Fibroblast of peridontal ligament (primary cell): ENCODE results near the gene CEACAM6.

ENCODE experiments used
- DNase-seq: peaks from one replicate; pipeline ENCODE4 v3.0.0-alpha.2; 2010; ENCODE audit errors: extremely low read depth

CEACAM6 gene

DNA sequence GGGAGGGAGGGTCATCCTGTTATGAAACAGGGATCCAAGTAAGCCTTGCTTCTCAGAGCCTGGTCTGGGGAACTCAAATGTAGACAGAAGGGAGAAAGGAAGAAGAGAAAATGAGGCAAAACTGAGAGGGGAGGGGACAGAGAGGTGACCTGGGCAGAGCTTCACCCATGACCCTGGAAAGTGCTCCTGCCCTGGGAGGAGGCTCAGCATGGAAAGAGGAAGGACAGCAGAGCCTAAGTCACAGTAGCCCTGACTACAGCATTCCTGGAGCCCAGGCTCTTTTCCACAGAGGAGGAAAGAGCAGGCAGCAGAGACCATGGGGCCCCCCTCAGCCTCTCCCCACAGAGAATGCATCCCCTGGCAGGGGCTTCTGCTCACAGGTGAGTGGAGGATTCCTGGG is 41.0 kb downstream of the CEACAM6 start, which contains the start of gene CEACAM3:
Gene CEACAM3 (plus strand): TSS at position 226 of the 400 bp plus-strand sequence. CDS start 91 bp downstream, at position 317.
- no peak for DNase-seq

- no peak for DNase-seq
Measured at GRCh38 chr19:41796901-41797300, 41.6 kb downstream of the CEACAM6 start.

DNA sequence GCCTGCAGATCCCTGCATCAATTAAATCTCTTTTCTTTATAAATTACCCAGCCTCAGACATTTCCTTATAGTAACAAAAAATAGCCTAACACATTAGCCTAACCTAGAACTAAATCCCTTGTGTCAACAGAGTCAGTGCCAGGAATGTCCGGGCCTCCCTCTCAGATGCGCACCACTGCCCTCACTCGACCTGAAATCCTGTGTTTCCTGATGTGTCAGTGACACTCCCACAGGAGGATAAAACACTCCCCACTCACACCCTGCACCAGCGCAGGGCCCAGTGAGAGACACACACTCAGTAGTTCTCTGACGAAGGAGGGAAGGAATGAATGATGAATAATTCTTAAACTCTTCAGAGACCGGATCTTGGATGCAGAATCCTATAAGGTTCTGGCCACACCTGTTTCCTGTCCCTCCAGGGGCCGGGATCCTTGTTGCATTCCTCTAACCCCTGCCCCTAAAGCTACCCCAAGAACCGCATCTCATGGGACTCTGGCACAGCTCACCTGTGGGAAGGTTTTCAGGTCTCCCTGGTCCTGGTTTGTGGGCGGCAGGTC is 44.2 kb downstream of the CEACAM6 start:
- DNase-seq = no peak

DNA sequence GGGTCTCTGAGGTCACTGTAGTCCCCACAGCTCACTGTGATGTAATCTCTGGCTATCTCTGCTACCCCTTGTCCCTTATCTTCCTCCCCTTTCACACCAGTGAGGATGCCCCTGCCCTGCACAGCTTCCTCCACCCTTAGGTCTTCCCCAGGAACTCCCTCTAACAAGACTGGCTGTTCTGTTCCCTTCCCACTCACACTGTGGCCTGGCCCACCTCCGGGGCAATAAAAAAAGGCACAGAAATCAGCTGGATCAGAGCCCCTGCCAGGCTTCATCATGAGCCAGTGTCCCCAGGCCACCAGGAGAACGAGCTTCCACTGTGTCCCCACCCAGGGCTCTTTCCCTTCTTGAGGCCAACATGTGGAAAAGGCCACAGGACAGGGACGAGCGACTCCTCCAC is 45.7 kb downstream of the CEACAM6 start:
- DNase-seq = no peak

DNA sequence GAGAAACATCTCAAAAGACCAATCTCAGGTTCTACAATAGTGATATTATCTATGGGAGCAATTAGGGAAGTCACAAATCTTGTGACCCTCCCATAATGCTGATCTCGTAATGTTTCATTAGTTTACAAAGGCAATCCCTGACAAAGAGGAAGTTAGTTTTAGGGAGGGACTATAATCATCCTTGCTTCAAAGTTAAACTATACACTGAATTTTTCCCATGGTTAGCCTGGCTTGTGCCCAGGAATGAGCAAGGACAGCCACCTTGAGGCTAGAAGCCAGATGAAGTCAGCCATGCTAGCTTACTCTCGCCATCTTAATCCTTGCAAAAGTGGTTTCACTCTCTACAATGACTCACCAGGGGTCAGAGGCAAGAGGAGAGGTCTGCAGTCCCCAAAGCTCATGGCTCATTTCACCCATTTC is 46.5 kb downstream of the CEACAM6 start:
- peak; percentile 3 for DNase-seq

DNA sequence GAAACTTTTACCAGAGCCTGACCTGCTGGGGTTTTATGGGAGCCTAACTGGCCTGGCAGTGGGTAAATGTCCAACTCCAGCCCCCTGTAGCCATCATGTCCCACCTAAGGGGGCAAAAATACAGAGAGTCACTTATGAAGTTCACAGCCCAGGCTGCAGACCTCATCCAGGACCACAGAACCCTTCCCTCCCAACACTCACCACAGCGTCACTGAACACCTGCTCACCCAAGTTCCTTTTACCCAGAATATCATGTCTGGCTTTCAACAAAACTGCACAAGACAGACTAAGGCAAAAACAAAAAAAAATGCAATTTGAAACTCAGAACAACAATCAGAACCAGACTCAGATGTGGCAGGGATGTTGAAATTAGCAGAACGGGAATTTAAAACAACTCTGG is 47.4 kb downstream of the CEACAM6 start:
- no peak for DNase-seq

GRCh38 chr19:41804336-41804735 is 49.0 kb downstream of the CEACAM6 start:
- no peak for DNase-seq

DNA sequence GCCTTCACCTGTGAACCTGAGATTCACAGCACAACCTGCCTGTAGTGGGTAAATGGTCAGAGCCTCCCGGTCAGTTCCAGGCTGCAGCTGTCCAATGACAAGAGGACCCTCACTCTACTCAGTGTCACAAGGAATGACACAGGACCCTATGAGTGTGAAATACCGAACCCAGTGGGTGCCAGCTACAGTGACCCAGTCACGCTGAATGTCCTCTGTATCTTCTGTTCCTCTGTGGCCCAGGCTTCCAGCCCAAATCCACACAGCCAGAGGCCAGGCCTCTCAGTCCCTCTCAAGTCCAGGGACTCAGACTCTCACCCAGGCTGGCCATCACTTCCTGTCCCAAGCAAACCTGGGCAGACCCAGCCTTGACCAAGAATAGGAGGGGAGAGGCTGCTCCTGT is 51.8 kb downstream of the CEACAM6 start:
- DNase-seq = no peak

DNA sequence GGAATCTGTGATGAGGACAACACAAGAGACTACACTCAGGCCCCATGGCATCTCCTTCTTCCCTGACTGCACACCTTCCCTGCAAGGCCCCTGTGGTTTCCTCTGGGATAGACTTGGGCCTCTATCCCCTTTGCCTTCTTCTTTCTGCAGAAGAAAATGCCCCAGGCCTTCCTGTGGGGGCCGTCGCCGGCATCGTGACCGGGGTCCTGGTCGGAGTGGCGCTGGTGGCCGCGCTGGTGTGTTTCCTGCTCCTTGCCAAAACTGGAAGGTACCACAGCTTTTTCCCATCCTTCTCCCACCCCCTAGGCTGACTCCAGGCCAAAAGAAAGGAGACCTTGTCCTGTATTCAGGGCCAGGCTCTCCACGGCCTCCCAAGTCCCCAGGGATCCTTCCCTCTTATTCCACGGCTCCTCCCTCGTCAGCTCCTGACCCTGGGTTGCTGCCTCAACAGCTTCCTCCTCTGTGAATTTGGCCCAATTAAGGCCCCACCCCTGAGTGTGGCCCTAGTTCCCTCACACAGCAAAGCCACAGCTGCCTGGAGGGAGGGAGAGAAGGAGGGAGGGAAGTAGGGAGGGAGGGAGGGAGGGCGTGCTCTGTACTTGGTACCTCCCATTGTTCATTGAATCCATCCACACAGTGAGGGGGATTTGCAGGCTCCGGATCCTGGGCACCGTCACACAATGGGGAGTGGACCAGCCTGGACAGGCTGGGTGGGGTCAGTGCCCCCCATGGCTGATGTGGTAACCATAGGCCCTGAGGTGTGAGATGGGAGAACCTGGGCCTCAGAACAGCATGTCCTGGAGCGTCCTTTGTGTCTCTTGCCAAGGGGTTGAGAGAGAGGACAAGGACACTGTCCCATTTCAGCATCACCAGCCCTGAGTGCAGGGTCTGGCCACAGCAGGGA is 53.6 kb downstream of the CEACAM6 start:
- no peak for DNase-seq

GRCh38 chr19:41810301-41810700 is 55.0 kb downstream of the CEACAM6 start:
- DNase-seq = no peak

DNA sequence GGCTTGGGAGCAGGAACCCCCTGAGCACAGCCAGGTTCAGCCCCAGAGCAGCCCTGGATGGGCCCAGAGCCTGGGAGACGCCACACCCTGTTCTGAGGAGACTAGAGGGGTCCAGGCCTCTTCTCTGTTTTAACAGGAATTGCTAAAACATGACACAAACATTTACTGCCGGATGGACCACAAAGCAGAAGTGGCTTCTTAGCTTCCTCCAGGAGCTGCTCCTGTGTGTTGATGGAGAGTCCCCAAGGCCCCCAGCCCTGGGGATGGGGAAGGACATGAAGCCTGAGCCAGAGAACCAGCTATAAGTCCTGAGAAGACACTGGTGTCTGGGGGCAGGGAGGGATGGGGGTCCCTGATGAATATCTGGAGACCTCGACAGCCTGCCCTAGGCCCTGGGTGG is 55.7 kb downstream of the CEACAM6 start:
- DNase-seq = no peak

DNA sequence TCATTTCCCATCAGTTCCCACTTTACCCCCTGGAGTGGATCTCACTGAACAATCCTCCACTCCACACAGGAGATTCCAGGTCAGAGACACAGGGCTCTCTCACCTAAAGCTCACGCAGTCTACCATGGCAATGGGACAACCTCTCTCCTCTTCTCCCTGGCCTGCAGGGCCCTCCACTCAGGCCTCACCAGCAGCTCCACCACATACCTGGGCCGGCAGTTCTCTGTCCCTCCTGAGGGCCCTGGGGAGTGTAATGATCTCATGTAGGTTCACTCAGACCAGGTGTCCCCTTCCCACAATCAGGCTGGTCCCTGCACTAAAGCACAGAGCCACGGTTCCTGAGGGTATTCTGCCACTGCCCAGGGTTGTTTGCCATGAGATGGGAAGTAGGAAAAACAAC is 56.7 kb downstream of the CEACAM6 start:
- no peak for DNase-seq

- DNase-seq = no peak
Measured at GRCh38 chr19:41813911-41814310, 58.6 kb downstream of the CEACAM6 start.

- DNase-seq = no peak
Measured at GRCh38 chr19:41815301-41815700, 60.0 kb downstream of the CEACAM6 start.

DNA sequence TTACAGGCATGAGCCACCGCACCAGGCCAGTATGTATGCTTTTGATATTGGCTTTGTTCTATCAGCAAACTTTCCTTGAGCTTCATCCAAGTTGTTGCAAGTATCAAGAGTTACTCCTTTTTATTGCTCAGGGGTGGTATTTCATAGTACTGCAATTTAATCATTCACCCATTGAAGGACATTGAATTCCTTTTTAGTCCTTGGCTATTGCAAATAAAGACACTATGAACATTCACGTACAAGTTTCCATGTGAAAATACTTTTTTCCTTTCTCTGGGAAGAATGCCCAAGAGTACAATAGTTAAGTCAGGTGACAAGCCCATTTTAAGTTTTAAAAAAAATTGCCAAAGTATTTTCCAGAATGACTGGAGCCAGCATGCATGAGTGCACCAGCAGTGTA is 61.4 kb downstream of the CEACAM6 start:
- DNase-seq = no peak

- peak; percentile 19 for DNase-seq
Measured at GRCh38 chr19:41821003-41821735, 65.8 kb downstream of the CEACAM6 start.
